GM12878 (cell line): Measurements from ENCODE around the gene RGS1. TPM values are rescaled to one million over a fixed set of nuclear protein-coding genes. Genes with fewer than 3 reads are reported as not detected.

Experiments used
- ATAC-seq: fragments of 200-7000 bp; cut with Tn5 transposase; 3 replicates; pipeline ENCODE4 v1.9.1; 2020; ENCODE audit warnings: mild to moderate bottlenecking, moderate library complexity
- BruUV-seq: library from RNA; stranded (reverse); fragments of 400-500 nt; replicated peaks from 2 replicates; lab custom pipeline; 2021; lab: Mats Ljungman, UMichigan
- CTCF ChIA-PET: fragments of 300-600 bp; sonication (Branson Sonifier 250); formaldehyde crosslinking; extraction: SDS; loops from one replicate; lab custom pipeline; 2021; ENCODE audit warnings: inconsistent platforms; lab: Yijun Ruan, JAX
- POLR2A ChIA-PET: fragments of 350-600 bp; formaldehyde crosslinking; extraction: SDS; loops from one replicate; lab custom pipeline; 2021; ENCODE audit warnings: inconsistent platforms; lab: Charles Lee
- RAD21 ChIA-PET: fragments of 300-600 bp; sonication (Branson Sonifier 250); formaldehyde crosslinking; loops from one replicate; lab custom pipeline; 2023; ENCODE audit warnings: antibody characterized with exemption; ENCODE audit not compliant: unreplicated experiment; lab: Charles Lee
- SMC1A ChIA-PET: fragments of 300-600 bp; sonication (Branson Sonifier 250); formaldehyde crosslinking; loops from one replicate; lab custom pipeline; 2023; ENCODE audit not compliant: unreplicated experiment, uncharacterized antibody; lab: Charles Lee
- DNase-seq: peaks from one replicate; pipeline ENCODE4 v3.0.0-alpha.2; 2011; ENCODE audit warnings: low read depth, low spot score
- FAIRE-seq: peaks from 3 replicates; lab custom pipeline; 2011; peaks lifted over from hg19 to GRCh38; lab: Jason Lieb, UNC
- H2AFZ ChIP-seq: 2 replicates; pipeline ENCODE4 v1.6.0; 2011; ENCODE audit warnings: low read depth, low read length, control low read depth; ENCODE audit not compliant: control insufficient read depth
- H3K27ac ChIP-seq: 2 replicates; pipeline ENCODE4 v1.5.1; 2011; ENCODE audit warnings: control low read depth; ENCODE audit not compliant: control insufficient read depth, insufficient read depth
- H3K27me3 ChIP-seq, 2 experiments: replicated peaks in 1 of 2; 2 replicates each; pipeline versions ENCODE4 v1.6.0 to v1.6.1; 2011; ENCODE audit warnings: low read length in 1 of 2; ENCODE audit not compliant: control insufficient read depth in 2 of 2, insufficient read depth in 2 of 2
- H3K36me3 ChIP-seq, 2 experiments: 2 replicates each; pipeline ENCODE4 v1.5.1; 2011; ENCODE audit warnings: low read length in 1 of 2; ENCODE audit not compliant: control insufficient read depth in 2 of 2, insufficient read depth in 2 of 2
- H3K4me1 ChIP-seq: 2 replicates; pipeline ENCODE4 v1.6.1; 2011; ENCODE audit warnings: mild to moderate bottlenecking, low read length, moderate library complexity, mixed read lengths; ENCODE audit not compliant: control insufficient read depth, insufficient read depth
- H3K4me2 ChIP-seq: 2 replicates; pipeline ENCODE4 v1.6.0; 2011; ENCODE audit warnings: control low read depth; ENCODE audit not compliant: control insufficient read depth, insufficient read depth
- H3K4me3 ChIP-seq: fragments of 200-600 bp; sonication (generic); 2 replicates; pipeline ENCODE4 v1.5.1; 2016
- H3K79me2 ChIP-seq: 2 replicates; pipeline ENCODE4 v1.6.0; 2011; ENCODE audit warnings: low read length; ENCODE audit not compliant: control insufficient read depth, insufficient read depth
- H3K9ac ChIP-seq: 2 replicates; pipeline ENCODE4 v1.8.0; 2011; ENCODE audit warnings: low read length, control low read depth, mixed read lengths; ENCODE audit not compliant: control insufficient read depth, insufficient read depth
- H3K9me3 ChIP-seq: replicated peaks from 3 replicates; pipeline ENCODE4 v1.5.1; 2011; ENCODE audit warnings: mild to moderate bottlenecking, low read length; ENCODE audit not compliant: control insufficient read depth, insufficient read depth
- H4K20me1 ChIP-seq: 2 replicates; pipeline ENCODE4 v1.6.0; 2011; ENCODE audit not compliant: control insufficient read depth, insufficient read depth
- EP300 ChIP-seq, 2 experiments: fragments of 150-350 bp in 1 of 2; IDR thresholded peaks; 2 replicates each; pipeline ENCODE4 v1.6.1; 2011 to 2012; ENCODE audit warnings: low read depth in 2 of 2, low read length in 2 of 2, borderline replicate concordance in 1 of 2, improper control_type of control experiment in 1 of 2, inconsistent platforms in 1 of 2; ENCODE audit not compliant: control insufficient read depth in 1 of 2
- ESRRA ChIP-seq: IDR thresholded peaks from 2 replicates; pipeline ENCODE4 v1.6.1; 2012; ENCODE audit warnings: mild to moderate bottlenecking, low read length, improper control_type of control experiment
- IKZF1 ChIP-seq: fragments of 450-650 bp; conservative IDR thresholded peaks from 2 replicates; pipeline ENCODE4 v1.6.1; 2017; ENCODE audit warnings: antibody characterized with exemption, mild to moderate bottlenecking
- MLLT1 ChIP-seq: fragments of 450-650 bp; IDR thresholded peaks from 2 replicates; pipeline ENCODE4 v1.6.1; 2016; ENCODE audit warnings: mild to moderate bottlenecking
- MTA2 ChIP-seq: fragments of 450-650 bp; IDR thresholded peaks from 2 replicates; pipeline ENCODE4 v1.6.1; 2016; ENCODE audit warnings: low read depth, mild to moderate bottlenecking, moderate library complexity
- MXI1 ChIP-seq: fragments of 150-350 bp; IDR thresholded peaks from 2 replicates; pipeline ENCODE4 v1.6.1; 2011; ENCODE audit warnings: low read depth, mild to moderate bottlenecking, inconsistent platforms, low read length, improper control_type of control experiment
- NFIC ChIP-seq: IDR thresholded peaks from 2 replicates; pipeline ENCODE4 v1.6.1; 2012; ENCODE audit warnings: low read depth, mild to moderate bottlenecking, inconsistent platforms, low read length, moderate library complexity
- POU2F2 ChIP-seq: IDR thresholded peaks from 3 replicates; pipeline ENCODE4 v1.6.1; 2011; ENCODE audit warnings: low read depth, mild to moderate bottlenecking, low read length, borderline replicate concordance
- USF1 ChIP-seq: IDR thresholded peaks from 2 replicates; pipeline ENCODE4 v1.6.1; 2011; ENCODE audit warnings: borderline replicate concordance, low read depth, mild to moderate bottlenecking, moderate library complexity, mixed read lengths, low read length; ENCODE audit not compliant: insufficient read depth; ENCODE audit errors: extremely low read length
- ZNF274 ChIP-seq: IDR thresholded peaks from one replicate; pipeline ENCODE4 v1.8.0; 2011; ENCODE audit not compliant: insufficient read length, insufficient read depth
- WGBS: methylation state at CpG from one replicate; pipeline ENCODE4 v1.1.6; 2016; ENCODE audit warnings: low lambda C conversion rate; ENCODE audit not compliant: insufficient replicate concordance, insufficient coverage; ENCODE audit errors: missing lambda C conversion rate; 5-methylcytosine and 5-hydroxymethylcytosine counted together
- in situ Hi-C: fragments of 300-500 bp; cut with MboI; formaldehyde crosslinking; loops from 9 replicates; pipeline ENCODE4 v1.14.3; 2018; ENCODE audit warnings: mixed read lengths
- intact Hi-C: fragments of 100-400 bp; cut with micrococcal nuclease; formaldehyde crosslinking; loops from one replicate; pipeline ENCODE4 v1.14.2; 2022; ENCODE audit not compliant: unreplicated experiment
- polyA plus RNA-seq, 11 experiments: library from polyadenylated mRNA; depleted of rRNA in 4 of 11; unstranded in 6 of 11; stranded (reverse) in 5 of 11; fragments of >200 nt; fragmentation: Nextera tagmentation in 4 of 11; fragmentation: Illumina TruSeq in 1 of 11; extraction: Ambion mirVana in 4 of 11; extraction: Trizol in 1 of 11; gene quantifications; 1 replicate in 1 of 11; 2 replicates in 10 of 11; pipeline versions ENCODE4 v1.2.1 to v1.2.3, GENCODE V29; 2011 to 2016; ENCODE audit warnings: inconsistent platforms in 2 of 11, missing spikeins in 2 of 11, low read depth in 1 of 11
- total RNA-seq, 4 experiments: library from RNA; depleted of rRNA in 3 of 4; stranded (reverse); fragments of >200 nt in 3 of 4; fragmentation: Illumina TruSeq in 1 of 4; extraction: Trizol in 1 of 4; gene quantifications; 2 replicates each; pipeline versions ENCODE4 v1.2.1 to v1.2.3, GENCODE V29; 2013 to 2021

The RGS1 gene
- total and polyA plus RNA-seq, 10 of the 15 experiments (the other 5 are each of a cell fraction or from before 2014, with no cell fraction given): 20.7 to 882 (median 45.9) TPM

DNA sequence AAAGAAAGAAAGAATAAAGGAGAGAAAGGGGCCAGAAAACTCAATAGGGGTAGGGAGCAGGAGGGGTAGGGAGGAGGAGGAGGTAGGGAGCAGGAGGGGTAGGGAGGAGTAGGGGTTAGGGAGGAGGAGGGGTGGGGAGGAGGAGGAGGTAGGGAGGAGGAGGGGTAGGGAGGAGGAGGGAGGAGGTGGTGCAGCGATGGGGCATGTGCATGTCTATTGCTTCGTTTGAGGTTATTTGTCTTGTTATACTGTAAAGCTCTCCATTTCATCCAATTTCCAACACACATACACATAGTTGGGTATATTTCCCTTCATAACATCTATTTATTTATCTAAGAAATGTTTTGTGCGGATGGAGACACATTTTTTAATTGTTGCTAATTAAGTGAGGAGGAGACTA lies 19.7 kb downstream of the RGS1 start:
- DNase-seq (no peak), FAIRE-seq (no peak), ATAC-seq (no peak)
- Histone ChIP-seq H3K9me3 (no peaks in the 10 kb centered on the region), H3K9ac (no peak overlapping the region), H3K4me1 (no peaks in the 10 kb centered on the region), H3K27ac (no peak overlapping the region), H2AFZ (no peak overlapping the region), H4K20me1 (no peaks in the 10 kb centered on the region), H3K79me2 (no peaks in the 10 kb centered on the region), H3K36me3 (no peaks in the 10 kb centered on the region), H3K4me3 (no peak overlapping the region), H3K27me3 (no peaks in the 10 kb centered on the region), H3K4me2 (no peak overlapping the region)
- ChIA-PET CTCF (interaction anchor here (0.9 to 1.7 kb wide), 3 partner anchors 9 to 212 kb away, joined by 3 to 6 read pairs (median 4); no protein-coding TSS in a partner anchor), POLR2A (no interaction called here), SMC1A (interaction anchor here (0.6 to 6.2 kb wide), 8 partner anchors 9 to 725 kb away, joined by 4 to 30 read pairs (median 4); no protein-coding TSS in a partner anchor), RAD21 (interaction anchor here (0.5 to 1.7 kb wide), 3 partner anchors 13 to 474 kb away, joined by 3 read pairs; no protein-coding TSS in a partner anchor)
- in situ Hi-C loops: no loop called here
- 76% methylated on average over 3 of the region's 3 CpGs for WGBS
- BruUV-seq: no TSS peak
- intact Hi-C loops: no loop called here
- TF ChIP-seq NFIC (no peak), ESRRA (no peak)

DNA sequence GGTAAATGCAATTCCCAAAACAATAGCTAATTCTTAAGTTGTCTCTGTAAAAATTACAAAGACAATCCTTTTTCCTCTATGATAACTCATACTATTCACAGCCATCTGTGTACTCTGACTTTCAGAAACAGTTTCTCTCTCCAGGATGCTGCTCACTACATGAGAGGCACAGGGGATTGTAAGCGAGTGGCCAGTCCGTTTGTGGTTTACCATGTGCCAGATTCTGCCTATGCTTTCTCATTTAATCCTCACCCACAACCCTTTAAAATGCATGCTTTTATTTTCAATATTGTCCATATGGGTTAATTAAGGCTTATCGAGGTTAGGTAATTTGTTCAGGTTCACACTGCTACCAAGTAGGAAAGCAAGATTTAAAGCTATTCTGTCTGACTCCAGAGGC lies 23.0 kb downstream of the RGS1 start:
- no peaks in the 10 kb centered on the region for H3K79me2 ChIP-seq
- intact Hi-C loops: no loop called here
- RAD21 ChIA-PET: interaction anchor here (0.7 to 2.7 kb wide), 8 partner anchors 8 to 91 kb away, joined by 3 to 7 read pairs (median 4); no protein-coding TSS in a partner anchor
- H2AFZ ChIP-seq: no peak overlapping the region
- H3K9ac ChIP-seq: no peak overlapping the region
- no peak for TF ChIP-seq POU2F2
- TF ChIP-seq ZNF274: no peak
- TF ChIP-seq MXI1: 0 out of 2 replicates have a peak, but pooled peaks have one; percentile 27
- peak in 1 of 2 experiments; percentile 18; a peak in 1 of 4 replicates for TF ChIP-seq EP300 (IDR thresholded peaks at IDR 0.05; ENCODE audit: borderline replicate concordance in 1 of 2, control insufficient read depth in 1 of 2, low read depth in 2 of 2, low read length in 2 of 2)
- no peak for TF ChIP-seq USF1
- TF ChIP-seq MTA2: peak; percentile 71
- 0 out of 2 replicates have a peak, but pooled peaks have one; percentile 55 for TF ChIP-seq MLLT1
- TF ChIP-seq IKZF1: peak; percentile 9; the same call in 1 of the 2 replicates
- TF ChIP-seq, all 136 proteins: peak for 5
- Histone ChIP-seq H3K36me3 (no peaks in the 10 kb centered on the region), H3K4me1 (0 out of 2 replicates have a peak, but pooled peaks cover 3% of the 10 kb centered on the region), H3K27ac (no peak overlapping the region), H4K20me1 (no peaks in the 10 kb centered on the region), H3K9me3 (no peaks in the 10 kb centered on the region), H3K27me3 (no peaks in the 10 kb centered on the region), H3K4me3 (no peak overlapping the region), H3K4me2 (no peak overlapping the region)
- FAIRE-seq (no peak), DNase-seq (no peak), ATAC-seq (peak; percentile 49)
- SMC1A ChIA-PET: interaction anchor here (0.9 to 5.1 kb wide), 11 partner anchors 10 to 124 kb away, joined by 3 to 79 read pairs (median 4); no protein-coding TSS in a partner anchor
- WGBS: 32% methylated on average over 3 of the region's 3 CpGs
- POLR2A ChIA-PET: interaction anchor here (0.7 to 4.0 kb wide), 8 partner anchors 10 to 59 kb away, joined by 3 to 16 read pairs (median 4); no protein-coding TSS in a partner anchor
- CTCF ChIA-PET: interaction anchor here (1.1 to 3.7 kb wide), 10 partner anchors 10 to 124 kb away, joined by 3 to 29 read pairs (median 6); no protein-coding TSS in a partner anchor
- in situ Hi-C loops: no loop called here
- BruUV-seq: no TSS peak
